HG02588 (cell line): ENCODE measurements around the gene ACKR2.
"Not testable (repeated sequence)": the region's sequence is repeated elsewhere in the genome, so short reads cannot be mapped to it uniquely, and the experiment has no call there.

Source experiments
- ATAC-seq: cut with Tn5 transposase; IDR thresholded peaks from one replicate; pipeline ENCODE4 v1.9.1; 2021; ENCODE audit warnings: mild to moderate bottlenecking, moderate library complexity; ENCODE audit not compliant: unreplicated experiment

ACKR2 gene

GRCh38 chr3:42801048-42801620 is 8.1 kb upstream of the ACKR2 start:
- ATAC-seq: no peak

DNA sequence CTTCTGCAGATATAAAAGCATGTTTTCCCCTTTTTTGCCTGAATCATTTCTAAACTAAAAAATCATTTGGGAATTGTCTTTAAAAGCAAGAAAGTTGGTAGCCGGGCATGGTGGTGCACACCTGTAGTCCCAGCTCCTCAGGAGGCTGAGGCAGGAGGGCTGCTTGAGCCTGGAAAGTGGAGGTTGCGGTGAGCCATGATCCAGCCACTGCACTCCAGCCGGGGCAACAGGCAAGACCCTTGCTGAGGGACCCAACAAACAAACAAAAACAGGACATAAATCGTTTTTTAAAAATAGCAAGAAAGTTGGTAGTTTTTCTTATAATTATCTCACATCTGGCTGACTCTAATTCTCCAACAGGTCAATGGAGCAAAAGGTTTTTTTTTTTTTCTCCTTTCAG is 7.5 kb upstream of the ACKR2 start:
- no peak for ATAC-seq

GRCh38 chr3:42802876-42803413 is 6.3 kb upstream of the ACKR2 start:
- no peak for ATAC-seq

DNA sequence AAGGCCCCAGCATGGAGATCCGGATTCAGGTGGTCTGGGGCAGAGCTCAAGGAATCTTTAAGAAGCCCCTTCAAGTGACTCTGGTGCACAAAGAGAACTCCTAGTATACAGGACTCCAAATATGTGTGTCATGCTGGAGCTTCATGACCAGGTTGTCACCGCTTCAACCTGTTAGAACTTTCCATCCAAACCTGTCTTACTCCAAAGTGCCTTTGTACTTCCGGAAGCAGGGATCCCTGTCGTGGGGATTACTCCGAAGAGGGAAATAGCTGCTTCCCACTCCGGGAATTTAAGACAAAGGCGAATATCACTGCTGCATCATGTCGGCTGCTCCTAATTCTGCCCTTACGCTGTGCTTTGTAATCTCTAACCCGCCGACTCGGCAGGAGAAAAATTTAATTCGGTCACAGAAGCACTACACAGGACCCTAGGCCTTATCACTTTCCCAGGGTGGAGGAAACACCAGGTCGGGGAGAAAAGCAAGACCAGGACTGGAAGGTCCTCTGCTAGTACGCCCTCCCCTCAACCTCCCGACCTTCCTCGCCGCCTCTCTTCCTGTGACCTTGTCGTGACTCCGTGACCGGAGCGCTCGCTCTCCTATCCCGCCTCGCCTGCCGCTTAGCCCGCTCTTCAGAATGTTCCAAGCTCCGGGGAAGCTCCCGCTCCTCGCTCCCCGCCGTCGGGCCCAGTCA is 5.7 kb upstream of the ACKR2 start:
- ATAC-seq: peak; percentile 17

GRCh38 chr3:42804106-42804830 is 5.0 kb upstream of the ACKR2 start, which contains the start of gene HIGD1A:
TSS of gene HIGD1A (minus strand) at chr3:42804490. CDS start at chr3:42794253, 10,237 bp downstream.
- ATAC-seq: peak; percentile 98

DNA sequence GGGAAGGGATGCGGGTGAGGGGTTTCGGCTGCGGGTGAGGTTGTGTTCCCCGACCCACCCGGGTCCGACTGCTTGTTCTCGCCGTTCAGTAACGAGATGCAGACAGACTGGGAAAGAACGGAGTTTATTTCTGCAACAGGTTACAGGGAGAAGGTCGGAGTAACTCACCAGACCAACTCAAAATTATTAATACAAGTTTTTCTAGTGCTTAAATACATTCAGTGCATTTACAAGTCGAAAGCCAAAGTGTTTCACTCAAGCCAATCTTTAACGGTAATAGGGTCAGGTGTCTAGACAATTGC is 4.5 kb upstream of the ACKR2 start:
- peak; percentile 19 for ATAC-seq

GRCh38 chr3:42805141-42805821 is 4.0 kb upstream of the ACKR2 start:
- no peak for ATAC-seq

GRCh38 chr3:42807929-42808328 is 1.3 kb upstream of the ACKR2 start:
- ATAC-seq: no peak

GRCh38 chr3:42810706-42811105 is 1.5 kb downstream of the ACKR2 start:
- ATAC-seq: not testable (repeated sequence)

GRCh38 chr3:42811118-42811883 is 2.1 kb downstream of the ACKR2 start:
- ATAC-seq: not testable (repeated sequence)

DNA sequence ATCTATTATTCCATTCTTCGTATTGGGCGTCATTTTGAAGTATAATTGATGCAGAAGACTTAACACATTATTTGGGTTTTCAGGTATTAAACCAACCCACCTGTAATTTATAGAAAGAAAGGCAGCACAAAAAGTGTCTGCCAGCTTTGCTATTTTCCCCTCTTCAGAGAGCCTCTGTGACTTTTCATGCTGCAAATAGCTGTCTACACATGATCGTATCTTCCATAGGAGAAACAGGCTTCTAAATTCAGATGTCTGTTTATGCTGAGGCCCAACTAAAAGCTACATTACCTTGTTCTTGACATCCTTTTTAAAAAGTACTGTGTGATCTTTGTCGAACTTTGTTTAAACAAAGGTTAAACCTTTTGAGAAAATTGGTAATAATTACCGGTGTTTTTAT is 5.0 kb downstream of the ACKR2 start:
- ATAC-seq: no peak

DNA sequence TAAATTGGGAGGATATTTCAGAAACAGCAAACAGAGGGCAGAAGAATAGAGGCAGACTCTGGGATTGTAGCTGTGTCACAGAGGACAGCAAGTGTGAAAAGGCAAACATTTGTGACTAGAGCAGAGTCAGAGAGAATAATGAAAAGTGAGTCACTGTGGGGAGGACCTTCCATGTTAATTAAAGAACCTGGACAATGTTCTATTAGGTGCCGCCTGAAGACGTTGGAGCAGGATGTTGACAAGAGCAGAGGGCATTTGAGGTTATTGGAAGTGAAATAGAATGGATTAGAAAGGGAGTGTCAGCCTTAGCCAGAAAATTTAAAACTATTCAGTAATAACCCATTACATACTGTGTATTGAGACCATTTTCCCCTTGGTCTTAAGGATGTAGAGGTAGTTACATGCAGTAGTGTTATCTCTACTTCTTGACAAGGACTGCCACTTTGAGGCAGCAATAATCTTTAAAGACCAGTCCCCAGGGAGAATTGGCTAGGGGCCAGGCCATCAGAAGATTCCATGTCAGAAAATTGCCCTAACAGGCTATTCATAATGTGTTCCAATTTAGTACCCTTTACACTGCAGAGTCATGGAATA is 5.8 kb downstream of the ACKR2 start:
- ATAC-seq: no peak

- ATAC-seq: no peak
Measured at GRCh38 chr3:42815826-42816225, 6.6 kb downstream of the ACKR2 start.

DNA sequence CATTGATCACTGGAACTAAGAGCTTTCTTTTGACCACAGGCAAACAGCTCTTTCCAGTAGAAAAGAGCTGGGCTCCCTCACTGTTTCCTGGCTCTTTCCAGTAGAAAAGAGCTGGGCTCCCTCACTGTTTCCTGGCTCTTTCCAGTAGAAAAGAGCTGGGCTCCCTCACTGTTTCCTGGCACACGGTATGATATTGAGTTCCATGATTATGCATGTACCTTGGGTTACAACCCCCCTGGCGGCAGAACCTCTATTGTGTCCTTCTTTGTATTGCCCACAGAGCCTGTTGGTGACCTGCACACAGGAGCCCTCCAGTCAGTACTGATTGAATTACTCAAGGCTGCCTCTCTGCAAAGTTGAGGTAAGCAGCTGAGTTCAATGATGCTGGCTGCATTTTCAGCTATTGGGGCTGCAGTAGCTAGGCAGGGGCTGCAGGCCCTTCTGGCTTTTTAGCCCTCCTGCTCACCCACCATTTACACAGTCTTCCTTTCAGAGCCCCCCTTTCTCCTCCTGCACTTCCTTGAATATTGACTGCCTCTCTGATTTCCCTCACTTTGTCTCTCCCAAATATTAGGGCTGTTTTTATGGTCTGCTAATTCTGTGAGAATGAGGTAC is 10.2 kb downstream of the ACKR2 start:
- ATAC-seq: no peak

- ATAC-seq: no peak
Measured at GRCh38 chr3:42820746-42821051, 11.5 kb downstream of the ACKR2 start.

DNA sequence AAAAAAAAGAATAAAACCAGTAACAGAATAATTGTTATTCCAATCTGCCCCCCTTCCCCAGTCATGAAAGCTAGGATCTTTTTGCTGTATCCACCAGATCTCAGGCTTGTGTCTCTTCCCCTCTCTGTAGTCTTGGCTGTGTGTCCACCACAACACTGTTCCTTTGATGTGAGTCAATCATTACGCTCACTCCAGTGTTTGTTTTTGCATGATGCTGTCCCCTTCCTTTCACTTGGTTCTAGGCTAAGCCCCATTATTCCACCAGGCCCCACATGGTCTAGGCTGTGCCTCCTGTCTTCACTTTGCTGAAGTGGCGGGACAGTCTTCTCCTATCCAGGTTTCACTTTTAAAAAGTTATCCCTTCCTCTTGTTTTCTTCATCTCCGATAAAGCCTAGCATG is 13.6 kb downstream of the ACKR2 start:
- no peak for ATAC-seq

DNA sequence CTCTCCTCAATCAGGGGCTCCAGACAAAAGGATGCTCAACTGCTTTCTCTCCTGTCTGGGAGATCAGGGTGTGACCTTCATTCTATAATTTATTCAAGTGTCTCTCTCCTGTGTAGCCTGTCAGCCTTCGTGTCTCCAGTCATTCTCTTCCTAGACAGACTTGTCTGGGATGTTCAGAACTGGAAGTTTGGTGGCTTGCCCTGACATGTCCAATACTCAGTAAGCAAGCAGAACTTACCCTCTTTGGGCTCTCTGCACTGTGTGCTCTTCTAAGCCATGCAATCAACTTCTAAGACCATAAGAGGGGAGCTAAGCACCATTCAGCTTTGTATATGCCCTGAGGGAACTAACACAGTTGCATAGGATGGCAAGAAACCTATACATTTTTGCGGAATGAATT is 14.1 kb downstream of the ACKR2 start:
- ATAC-seq: no peak

DNA sequence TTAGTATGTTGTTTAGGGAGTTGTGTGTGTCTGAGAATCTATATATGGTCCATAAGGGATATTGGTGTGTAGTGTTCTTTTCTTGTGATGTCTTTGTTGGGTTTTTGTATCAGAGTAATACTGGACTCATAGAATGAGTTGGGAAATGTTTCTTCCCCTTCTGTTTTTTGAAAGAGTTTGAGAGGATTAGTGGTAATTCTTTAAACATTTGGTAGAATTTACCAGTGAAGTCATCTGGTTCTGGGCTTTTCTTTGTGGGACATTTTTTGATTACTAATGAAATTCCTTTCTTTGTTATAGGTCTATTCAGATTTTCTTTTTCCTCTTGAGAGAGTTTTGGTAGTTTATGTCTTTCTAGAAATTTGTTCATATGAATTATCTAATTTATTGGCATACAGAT is 16.9 kb downstream of the ACKR2 start:
- ATAC-seq: no peak

DNA sequence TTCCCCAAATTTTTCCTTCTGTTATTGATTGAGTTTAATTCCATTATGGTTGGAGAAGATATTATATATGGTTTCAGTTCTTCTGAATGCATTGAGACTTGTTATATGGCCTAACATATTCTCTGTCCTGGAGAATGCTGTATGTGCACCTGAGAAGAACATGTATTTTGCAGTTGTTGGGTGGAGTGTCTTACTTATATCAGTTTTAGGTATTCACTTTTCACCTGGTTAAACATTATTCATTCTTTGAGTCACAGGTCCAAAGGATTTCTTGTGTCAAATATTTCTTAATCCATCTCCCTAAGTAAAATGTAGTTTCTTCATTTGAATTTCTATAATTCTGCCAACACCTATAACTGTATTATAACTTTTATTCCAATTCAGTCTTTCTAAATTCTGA is 17.8 kb downstream of the ACKR2 start:
- no peak for ATAC-seq

DNA sequence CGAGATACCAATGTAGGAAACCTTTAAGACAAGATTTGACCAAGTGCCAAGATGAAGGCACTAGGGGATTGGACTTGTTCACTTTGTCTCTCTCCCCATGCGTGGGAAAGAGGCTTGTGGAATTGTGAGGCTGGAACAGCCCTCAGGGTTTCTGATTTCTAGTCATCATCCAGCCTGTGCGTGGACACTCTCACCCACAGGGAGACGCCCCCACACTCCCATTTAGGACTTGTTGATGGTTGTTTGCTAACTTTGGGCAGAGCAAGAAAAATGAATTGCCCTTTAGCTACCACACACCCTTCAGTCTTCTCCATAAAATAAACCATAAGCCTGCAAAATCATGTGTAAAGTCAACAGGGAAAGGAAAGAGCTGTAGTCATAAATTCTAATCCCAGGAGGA is 18.4 kb downstream of the ACKR2 start:
- no peak for ATAC-seq
